Mesothelial cell of epicardium (in vitro differentiated cells): ENCODE data around the gene ABHD4. TPM values are rescaled to one million over a fixed set of nuclear protein-coding genes. Genes with fewer than 3 reads are reported as not detected.
A peak's percentile ranks its signal among the peaks of the same experiment; 100 is the strongest.
"Not testable (repeated sequence)": the region's sequence is repeated elsewhere in the genome, so short reads cannot be mapped to it uniquely, and the experiment has no call there.

Experiments used
- DNase-seq, 2 experiments: peaks; one replicate each; pipeline ENCODE4 v3.0.0; 2021; ENCODE audit warnings: low spot score in 2 of 2; ENCODE audit not compliant: unreplicated experiment in 2 of 2
- H3K27ac Mint-ChIP-seq: 2 replicates; pipeline ENCODE4 v1.8.0; 2021; ENCODE audit warnings: mixed read lengths
- H3K27me3 Mint-ChIP-seq: 2 replicates; pipeline ENCODE4 v1.8.0; 2021; ENCODE audit warnings: low read depth, mixed read lengths
- H3K36me3 Mint-ChIP-seq: 2 replicates; pipeline ENCODE4 v1.8.0; 2021; ENCODE audit warnings: mixed read lengths
- H3K4me1 Mint-ChIP-seq: 2 replicates; pipeline ENCODE4 v1.8.0; 2021; ENCODE audit warnings: mixed read lengths
- H3K4me3 Mint-ChIP-seq: 2 replicates; pipeline ENCODE4 v1.8.0; 2021; ENCODE audit warnings: mild to moderate bottlenecking, moderate library complexity, mixed read lengths
- H3K9me3 Mint-ChIP-seq: 2 replicates; pipeline ENCODE4 v1.8.0; 2021; ENCODE audit warnings: mixed read lengths
- CTCF ChIP-seq: fragments of 200-600 bp; sonication (generic); IDR thresholded peaks from one replicate; pipeline ENCODE4 v1.5.0; 2021; ENCODE audit warnings: antibody characterized with exemption; ENCODE audit not compliant: unreplicated experiment
- total RNA-seq: library from RNA; stranded (reverse); gene quantifications from 3 replicates; pipeline ENCODE4 v1.2.1, GENCODE V29; 2021

Gene ABHD4
- total RNA-seq, 1 donor from 2014 or later = 28.2 TPM

GRCh38 chr14:22579881-22580280, 18.2 kb upstream of the ABHD4 start:
- DNase-seq = no peak
- H3K27me3 Mint-ChIP-seq = no peaks in the 10 kb centered on the region
- no peak overlapping the region for H3K27ac Mint-ChIP-seq
- H3K9me3 Mint-ChIP-seq = no peaks in the 10 kb centered on the region
- peaks cover 4% of the 10 kb centered on the region for H3K4me1 Mint-ChIP-seq
- H3K36me3 Mint-ChIP-seq = peaks cover 7% of the 10 kb centered on the region
- no peak overlapping the region for H3K4me3 Mint-ChIP-seq
- TF ChIP-seq CTCF = no peak

GRCh38 chr14:22580625-22581024, 17.5 kb upstream of the ABHD4 start:
- Mint-ChIP-seq H3K4me3 (no peak overlapping the region), H3K4me1 (peaks cover 8% of the 10 kb centered on the region), H3K9me3 (no peaks in the 10 kb centered on the region), H3K27me3 (no peaks in the 10 kb centered on the region), H3K27ac (no peak overlapping the region), H3K36me3 (peaks cover 6% of the 10 kb centered on the region)
- no peak for TF ChIP-seq CTCF
- no peak for DNase-seq

GRCh38 chr14:22583994-22584393, 14.1 kb upstream of the ABHD4 start:
- Mint-ChIP-seq H3K36me3 (peaks cover 10% of the 10 kb centered on the region), H3K27ac (no peak overlapping the region), H3K9me3 (no peaks in the 10 kb centered on the region), H3K4me1 (peaks cover 31% of the 10 kb centered on the region), H3K4me3 (no peak overlapping the region), H3K27me3 (no peaks in the 10 kb centered on the region)
- TF ChIP-seq CTCF = no peak
- no peak for DNase-seq

- DNase-seq = no peak
- Mint-ChIP-seq H3K36me3 (peaks cover 8% of the 10 kb centered on the region), H3K9me3 (no peaks in the 10 kb centered on the region), H3K27me3 (peaks cover 5% of the 10 kb centered on the region), H3K4me3 (peak overlapping the region; percentile 30), H3K27ac (peak overlapping the region; percentile 57), H3K4me1 (peaks cover 39% of the 10 kb centered on the region)
- TF ChIP-seq CTCF = no peak
Observed at GRCh38 chr14:22587247-22587646, 10.9 kb upstream of the ABHD4 start.

- H3K27ac Mint-ChIP-seq = peak overlapping the region; percentile 99
- DNase-seq, H3K36me3 Mint-ChIP-seq, H3K9me3 Mint-ChIP-seq: not testable (repeated sequence)
- H3K4me3 Mint-ChIP-seq = peak overlapping the region; percentile 97
- H3K4me1 Mint-ChIP-seq = peaks cover 39% of the 10 kb centered on the region
- peaks cover 10% of the 10 kb centered on the region for H3K27me3 Mint-ChIP-seq
Observed at GRCh38 chr14:22587677-22588422, 10.2 kb upstream of the ABHD4 start.

- H3K4me1 Mint-ChIP-seq = peaks cover 39% of the 10 kb centered on the region
- H3K9me3 Mint-ChIP-seq = no peaks in the 10 kb centered on the region
- no peak for TF ChIP-seq CTCF
- H3K27ac Mint-ChIP-seq = peak overlapping the region; percentile 99
- peaks cover 8% of the 10 kb centered on the region for H3K36me3 Mint-ChIP-seq
- H3K4me3 Mint-ChIP-seq = peak overlapping the region; percentile 97
- H3K27me3 Mint-ChIP-seq = peaks cover 16% of the 10 kb centered on the region
- DNase-seq = no peak
Observed at GRCh38 chr14:22588526-22589095, 9.5 kb upstream of the ABHD4 start.
